Measurements from ENCODE around the gene MVK.

The MVK gene

DNA sequence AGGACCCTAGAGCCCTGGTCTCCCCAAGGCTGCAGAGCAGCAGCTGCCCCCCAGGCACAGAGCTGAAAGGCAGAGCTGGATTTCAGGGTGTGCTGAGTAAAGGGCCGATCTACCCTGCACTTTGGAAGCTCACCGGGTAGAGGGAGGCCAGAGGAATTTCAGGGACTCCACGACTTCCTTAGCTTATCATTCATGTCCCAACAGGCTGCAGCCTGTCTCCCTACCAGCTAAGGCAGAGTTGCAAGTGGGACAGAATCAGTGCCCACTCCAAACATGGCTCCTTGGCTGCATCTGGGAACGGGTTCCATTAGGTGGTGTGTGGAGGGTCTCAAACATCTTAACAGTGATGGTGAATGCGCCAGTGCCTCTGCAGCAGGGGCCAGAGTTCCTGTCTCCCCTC is 27.8 kb upstream of the MVK start:
- no peak for DNase-seq (ENCODE audit: low read depth)

DNA sequence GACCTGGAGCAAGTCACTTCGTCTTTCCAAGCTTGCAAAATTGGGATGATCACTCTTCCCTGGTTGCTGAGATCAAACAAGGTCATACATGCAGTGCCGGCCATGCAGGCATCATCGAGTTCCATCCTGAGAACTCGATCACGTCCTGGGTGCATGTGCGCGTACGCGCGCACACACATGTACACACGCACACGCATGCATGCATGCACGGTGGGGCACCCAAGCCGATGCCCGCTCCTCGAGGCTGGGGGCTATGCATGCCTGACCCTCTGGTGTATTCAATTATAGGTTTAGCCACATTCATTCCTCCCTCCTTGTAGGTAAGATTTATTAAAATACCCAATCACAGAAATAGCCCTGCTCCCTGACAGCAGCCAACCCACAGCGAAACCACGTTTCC is 26.3 kb upstream of the MVK start:
- DNase-seq (ENCODE audit: low read depth) = no peak

DNA sequence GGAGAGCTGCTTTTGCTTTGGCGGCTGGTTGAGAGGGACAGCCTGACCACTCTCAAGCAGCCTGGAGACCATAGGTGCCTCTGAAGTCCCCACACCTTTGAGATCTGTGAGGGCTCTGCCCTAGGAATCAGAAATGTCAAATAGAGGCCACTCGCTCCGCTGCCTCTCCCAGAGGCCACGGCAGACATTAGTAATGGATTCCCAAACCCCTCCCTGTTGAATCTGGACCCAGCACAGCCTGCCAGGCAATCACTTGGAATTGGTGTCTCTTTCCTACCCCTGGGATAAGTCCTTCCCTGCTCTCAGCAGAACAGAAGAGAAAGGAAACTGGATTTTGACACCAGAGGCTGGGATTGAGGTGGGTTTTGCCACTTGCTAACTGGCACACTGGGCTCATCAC is 25.3 kb upstream of the MVK start:
- no peak for DNase-seq (ENCODE audit: low read depth)

DNA sequence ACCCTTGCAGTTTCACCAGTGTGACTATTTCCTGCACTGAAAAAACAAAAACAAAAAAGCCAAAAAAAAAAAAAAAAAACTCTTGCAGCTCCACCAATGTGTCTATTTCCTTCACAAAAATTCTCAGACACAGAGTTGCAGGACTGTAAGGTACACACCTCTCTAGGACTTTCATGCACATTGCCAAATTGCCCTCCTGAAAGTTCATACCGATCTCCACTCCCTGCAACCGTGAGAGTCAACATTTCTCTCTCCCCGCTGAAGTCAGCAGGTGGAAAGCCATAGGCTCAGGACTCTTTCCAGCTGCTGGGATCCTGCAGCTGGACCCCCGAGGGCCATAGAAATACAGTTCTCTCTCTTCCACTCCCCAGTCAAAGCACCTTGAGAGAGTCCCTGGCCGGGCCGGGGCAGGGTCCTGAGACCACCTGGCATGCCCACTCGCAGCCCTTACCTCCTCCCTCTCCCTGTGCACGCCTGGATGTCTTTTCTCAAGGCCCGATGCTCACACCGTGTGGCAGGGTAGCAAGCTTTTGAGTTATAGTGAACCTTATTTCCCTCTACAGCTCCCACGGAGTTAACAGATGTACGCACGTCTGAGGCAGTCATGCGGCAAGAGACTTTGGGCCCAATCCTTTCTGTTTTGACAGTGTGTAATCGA is 23.9 kb upstream of the MVK start:
- DNase-seq (ENCODE audit: low read depth) = no peak

DNA sequence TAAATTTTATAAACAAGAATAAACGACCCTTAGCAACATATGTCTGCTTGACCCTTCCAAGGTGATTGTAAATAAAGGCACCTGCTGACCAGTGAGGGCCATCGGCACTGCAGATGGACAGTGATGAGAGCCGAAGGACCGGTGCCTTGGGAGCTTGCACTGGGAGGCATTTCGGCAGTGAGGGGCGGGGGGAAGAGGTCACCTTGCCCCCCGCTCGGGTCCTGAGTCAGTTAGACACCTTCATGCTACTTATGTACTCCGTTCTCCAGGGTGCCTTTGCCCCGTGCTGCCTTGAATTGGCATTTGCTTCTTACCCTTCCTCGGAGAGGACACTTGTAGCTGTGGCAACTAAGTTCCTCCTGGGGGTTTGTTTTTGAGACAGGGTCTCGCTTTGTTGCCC is 23.3 kb upstream of the MVK start:
- DNase-seq (ENCODE audit: low read depth) = no peak

DNA sequence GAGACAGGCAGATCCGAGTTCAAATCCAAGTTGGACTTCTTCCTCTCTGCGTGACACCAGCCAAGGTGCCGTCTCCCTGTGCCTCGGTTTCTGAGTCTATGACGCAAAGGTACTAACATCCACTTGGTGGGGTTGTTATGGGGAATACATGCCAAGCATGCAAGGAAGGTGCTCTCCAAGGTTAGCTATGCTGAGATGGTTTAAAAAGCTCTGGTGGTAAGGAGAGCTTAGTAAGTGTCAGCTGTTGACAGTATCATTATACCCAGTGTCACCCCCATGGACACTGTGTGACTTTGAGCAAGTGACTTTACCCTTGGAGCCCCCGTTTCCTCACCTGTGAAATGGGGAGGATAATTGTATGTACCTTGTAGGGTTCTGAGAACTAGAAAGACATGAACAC is 22.5 kb upstream of the MVK start:
- no peak for DNase-seq (ENCODE audit: low read depth)

DNA sequence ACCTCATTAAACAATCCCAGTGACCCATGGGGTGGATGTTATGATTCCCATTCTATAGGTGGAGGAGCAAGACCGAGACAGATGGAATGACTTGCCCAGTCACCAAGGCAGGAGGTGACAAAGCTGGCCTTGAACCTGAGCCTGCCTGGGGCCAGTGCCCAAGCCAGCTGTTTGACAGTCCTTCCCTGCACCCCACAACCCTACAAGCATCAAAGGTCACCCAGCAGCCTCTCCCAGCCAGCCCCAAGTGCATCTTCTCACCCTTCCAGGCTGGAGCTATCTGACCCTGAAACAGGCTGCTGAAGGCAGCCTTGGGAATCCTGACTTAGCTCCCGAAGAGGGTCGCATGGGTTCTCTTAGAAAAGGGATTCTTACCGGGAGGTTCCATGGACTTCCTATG is 20.6 kb upstream of the MVK start:
- no peak for DNase-seq (ENCODE audit: low read depth)

DNA sequence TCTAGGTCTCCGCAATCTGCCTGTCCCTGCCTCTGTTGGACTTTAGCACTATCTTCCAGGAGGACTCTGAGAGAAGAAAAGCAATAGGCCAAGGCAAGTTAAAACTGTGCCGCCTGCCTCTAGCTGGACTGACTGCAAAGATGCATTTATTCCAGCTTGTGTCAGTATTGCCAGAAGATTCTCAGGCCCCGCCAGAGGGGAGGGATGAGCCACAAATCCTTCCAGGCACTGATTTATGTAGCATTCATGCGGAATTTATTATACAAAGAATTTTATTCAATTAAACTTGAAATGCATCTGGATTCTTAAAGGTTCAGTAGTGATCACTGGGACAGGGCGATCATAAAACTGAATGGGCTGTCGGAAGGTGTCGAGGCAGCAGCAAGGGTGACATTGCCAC is 20.1 kb upstream of the MVK start:
- no peak for DNase-seq (ENCODE audit: low read depth)

DNA sequence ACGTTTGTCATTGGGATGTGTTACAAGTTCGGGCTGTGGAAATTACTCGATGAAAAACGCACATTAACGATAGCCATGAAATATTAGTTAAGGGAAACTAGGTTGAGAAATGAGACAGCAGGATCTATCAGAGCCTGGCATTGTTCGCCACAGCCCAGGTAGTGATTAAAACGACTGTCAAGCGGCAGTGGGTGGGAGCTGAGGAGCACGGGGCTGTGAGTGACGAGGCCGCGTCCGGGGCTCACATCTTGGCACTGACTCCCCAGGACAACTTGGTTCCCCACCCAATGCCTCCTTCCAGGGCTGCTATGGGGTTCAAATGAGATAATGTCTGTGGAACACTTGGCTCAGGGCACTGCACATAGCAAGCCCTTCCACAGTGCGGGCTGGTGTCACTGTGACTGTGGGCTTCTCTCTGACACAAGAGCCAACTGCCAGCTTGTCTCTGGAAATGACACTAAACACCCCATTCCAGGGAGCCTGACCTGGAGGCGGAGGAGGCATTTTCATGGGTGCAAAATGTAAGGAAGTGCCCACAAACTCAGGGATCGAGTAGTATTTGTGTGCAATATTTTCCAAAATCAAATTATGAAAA is 19.6 kb upstream of the MVK start:
- no peak for DNase-seq (ENCODE audit: low read depth)

DNA sequence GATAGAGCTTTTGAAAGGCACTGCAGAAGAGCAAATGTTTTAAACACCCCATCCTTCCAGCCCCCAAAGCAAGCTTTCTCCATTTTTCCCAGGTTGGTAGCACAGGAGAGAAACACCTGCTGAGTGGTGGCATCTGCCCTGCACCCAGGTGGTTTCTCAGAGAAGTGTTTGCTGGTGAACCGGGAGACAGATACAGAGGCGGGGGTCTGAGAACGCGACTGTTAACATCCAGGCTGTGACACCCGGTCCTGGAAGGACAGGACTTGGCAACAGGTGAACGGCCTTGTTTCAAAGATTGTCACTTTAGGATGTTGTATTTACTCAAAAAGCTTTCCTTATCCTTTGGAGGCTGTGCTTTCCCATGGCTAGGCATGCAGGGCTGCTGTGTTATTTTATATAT is 18.8 kb upstream of the MVK start:
- no peak for DNase-seq (ENCODE audit: low read depth)

DNA sequence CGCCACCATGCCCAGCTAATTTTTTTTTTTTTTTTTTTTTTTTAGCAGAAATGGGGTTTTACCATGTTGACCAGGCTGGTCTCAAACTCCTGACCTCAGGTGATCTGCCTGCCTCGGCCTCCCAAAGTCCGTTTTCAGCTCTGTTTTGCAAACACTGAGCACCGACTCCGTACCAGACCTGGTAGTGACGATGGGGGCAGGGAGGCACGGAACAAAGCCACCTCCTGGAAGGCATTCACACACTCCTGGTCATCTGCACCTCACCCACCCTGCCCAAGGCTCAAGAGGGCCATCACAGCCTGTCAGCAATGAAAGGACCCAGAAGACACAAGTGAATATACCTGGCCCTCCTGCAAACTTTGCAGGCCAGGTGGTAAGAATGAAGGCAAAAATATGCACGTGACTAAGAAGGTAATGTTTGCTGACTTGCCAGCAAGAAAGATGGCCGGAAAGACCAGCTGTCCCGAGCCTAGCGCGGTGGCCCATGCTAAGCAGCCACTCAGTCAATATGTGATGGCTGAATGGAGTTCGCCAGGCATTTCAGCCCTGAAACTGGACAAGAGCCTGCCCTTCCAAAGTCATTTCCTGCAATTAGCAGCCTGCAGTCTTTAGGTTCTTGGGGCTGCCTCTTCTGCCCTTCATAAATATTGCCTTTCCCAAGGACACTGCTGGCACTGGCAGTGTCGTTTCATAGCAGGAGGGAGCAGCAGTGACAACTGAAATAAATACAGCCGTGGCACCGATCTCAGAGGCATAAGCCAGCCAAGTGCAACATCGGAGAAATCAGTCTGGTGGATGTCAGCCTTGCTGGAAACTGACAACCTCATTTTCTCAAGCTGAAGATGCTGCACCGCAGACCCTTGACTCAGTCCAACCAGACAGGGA is 17.9 kb upstream of the MVK start:
- no peak for DNase-seq (ENCODE audit: low read depth)

DNA sequence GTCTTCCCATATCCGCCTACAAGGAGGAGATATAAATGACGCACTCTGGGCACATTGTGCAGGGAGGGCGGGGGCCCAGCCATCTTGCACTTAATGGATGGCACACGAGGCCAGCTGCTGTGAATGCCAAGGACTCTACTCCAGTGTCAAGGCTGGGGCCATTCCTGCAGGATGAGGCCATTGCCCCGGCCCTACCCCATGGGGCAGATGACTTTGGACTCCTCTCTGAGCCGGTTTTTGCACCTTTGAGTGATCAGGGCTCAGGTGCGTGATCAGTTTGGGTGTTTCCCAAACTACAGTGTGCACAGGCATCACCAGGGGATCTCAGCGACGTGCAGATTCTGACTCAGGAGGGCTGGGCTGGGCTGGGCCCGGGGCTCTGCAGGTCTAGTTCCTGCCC is 16.4 kb upstream of the MVK start:
- DNase-seq (ENCODE audit: low read depth) = no peak

DNA sequence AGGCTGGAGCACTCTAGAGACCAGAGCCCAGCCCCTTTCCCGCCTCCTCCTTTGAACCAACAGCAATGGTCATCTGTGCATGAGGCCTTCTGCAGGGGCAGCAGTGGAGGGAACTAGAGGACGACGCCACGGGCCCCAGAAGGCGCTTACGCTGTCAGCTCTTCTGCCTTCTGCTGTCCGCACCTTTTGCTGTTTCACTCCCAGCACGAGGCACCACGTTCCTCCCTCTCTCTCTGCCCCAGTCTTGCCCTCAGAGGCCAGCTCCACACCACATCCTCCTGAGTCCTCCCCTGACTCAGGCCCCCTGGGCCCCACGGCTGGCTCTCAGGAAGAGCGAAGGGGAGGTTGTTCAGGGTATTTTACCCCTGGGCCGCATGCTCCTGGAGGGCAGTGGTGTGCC is 15.8 kb upstream of the MVK start:
- no peak for DNase-seq (ENCODE audit: low read depth)

DNA sequence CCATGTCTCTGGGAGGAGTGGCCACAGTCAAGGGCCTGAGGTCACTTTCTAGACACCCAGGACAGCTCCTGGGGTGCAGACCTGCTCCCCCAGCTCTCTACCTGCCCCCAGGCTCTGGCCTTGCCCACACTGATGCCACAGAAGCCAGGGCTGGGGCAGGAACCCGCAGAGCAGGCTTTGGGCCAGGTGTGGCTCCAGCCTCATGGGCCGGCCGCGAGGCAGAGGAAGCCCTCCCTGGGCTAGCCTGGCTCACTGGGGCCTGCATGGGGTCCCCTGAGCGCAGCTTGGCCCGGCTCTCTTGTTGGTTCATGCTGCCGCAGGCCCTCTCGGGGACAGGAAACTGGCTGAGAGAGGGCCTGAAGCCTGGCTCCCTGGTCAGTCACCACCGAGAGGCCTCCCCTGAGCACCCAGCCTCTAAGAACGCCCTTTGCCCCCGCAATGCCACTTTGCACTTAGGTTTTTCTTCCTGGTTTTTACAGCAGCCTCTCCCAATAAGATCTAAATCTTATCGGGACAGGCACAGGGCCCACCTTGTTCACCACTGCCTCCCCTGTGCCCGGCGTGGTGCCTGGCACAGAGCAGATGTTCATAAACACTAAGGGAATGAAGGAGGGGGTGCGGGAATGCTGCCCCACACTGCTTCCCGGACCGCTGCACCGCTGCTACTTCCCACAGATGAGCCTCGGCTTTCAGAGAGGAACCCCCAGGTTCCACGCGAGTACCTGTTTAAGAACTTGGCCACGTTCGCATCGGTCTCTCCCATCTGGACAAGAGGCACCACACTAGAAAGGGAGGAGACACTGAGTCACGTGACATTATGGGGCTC is 15.0 kb upstream of the MVK start:
- no peak for DNase-seq (ENCODE audit: low read depth)

DNA sequence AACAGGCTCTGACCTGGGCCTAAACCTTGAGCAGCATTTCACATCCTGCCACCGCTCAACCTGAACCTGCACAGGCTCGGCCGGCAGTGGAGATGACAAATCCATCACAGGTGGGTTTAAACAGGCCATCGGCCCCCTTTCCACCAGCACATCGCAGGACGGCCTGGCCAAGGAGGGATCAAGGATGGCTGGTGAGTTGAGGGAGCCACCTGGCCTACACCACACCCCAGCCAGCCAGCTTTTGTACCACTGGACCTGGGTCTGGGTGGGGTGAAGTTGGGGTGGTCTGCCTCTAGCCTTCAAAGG is 14.4 kb upstream of the MVK start:
- no peak for DNase-seq (ENCODE audit: low read depth)

DNA sequence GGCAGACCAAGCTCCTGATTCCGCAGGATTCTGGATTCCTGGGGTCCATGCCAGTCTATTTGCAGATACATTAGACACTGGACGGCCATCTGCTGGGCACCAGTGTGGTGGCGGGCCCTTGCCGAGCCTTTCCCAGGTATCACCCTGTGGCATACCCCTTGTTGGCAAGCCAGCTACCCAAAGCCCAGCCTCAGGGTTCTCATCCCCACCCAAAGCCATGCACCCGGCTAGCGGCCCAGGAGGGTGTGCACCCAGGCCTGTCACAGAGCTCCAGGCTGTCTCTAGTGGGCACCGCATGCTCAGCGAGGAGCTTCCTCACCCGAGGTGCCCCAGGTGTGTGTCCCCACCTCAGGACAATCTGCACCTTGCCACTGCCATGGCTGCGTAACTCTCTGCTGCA is 14.0 kb upstream of the MVK start:
- no peak for DNase-seq (ENCODE audit: low read depth)

DNA sequence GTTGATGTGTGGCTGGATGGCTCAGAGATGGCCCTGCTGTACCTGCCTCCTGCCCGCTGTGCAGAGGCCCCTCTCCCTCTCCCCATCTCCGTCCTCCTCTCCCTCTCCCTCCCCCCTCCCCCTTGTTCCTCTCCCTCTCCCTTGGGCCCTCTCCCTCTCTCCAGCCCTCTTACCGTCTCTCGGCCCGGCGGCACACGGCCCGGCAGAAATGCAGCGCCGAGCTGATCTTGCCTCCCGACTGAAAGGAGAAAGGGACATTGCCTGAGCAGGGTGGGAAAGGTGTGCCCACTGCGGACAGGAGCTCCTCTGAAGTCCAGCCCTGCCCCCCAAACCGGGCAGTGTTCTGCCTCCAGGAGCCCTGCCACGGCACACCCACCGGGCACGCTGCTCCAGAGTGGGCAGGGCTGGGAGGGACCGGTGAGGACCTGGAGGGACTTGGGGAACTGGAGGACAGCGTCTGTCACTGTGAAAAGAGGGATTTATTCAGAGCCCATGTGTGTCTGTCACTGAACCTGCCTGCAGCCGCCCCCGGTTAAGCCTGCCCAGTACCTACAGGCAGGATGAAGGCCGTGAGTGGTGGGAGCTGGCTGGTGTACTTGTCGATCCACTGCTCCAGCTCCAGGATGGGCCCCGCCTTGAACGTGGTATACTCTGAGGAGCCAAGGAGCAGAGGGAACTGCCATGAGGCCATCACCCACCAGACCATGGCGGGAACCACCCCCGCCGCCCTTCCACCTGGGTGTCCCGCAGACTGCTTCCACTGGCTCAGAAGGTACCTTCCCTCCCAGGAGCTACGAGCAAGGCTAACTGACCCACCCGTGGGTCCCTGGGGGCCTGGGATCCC is 12.5 kb upstream of the MVK start:
- no peak for DNase-seq (ENCODE audit: low read depth)

DNA sequence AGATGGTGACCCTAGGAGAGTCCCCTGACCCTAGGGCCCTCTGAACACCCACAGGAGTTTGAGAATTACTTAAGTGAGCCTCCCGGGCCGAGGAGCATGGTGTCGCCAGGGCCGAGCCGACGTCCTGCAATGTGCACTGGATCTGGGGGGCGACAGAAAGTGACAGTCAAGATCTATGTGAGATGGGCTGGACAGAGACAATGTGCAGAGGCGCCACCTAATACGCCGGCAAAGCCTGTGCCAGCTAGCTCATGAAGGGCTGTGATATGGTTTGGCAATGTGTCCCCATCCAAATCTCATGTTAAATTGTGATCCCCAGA is 11.9 kb upstream of the MVK start:
- DNase-seq (ENCODE audit: low read depth) = no peak

DNA sequence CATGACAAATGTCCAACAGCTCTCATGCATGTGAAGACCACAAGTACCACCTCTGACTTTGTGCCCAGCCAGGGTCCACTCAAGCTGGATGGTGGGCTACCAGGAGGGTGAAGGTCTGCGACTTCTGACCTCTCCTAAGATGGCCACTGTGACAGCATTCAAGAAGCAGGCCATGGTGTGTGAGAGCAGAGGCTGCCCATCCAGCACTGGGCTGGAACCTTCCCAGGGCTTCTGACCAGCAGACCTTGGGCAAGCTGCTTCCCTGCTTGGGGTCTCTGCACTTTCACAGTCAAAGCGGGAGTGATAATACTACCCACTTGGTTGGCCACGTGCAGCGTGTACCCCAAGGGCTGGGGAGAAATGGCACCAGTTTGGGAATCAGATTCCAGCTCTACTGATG is 10.7 kb upstream of the MVK start:
- no peak for DNase-seq (ENCODE audit: low read depth)

DNA sequence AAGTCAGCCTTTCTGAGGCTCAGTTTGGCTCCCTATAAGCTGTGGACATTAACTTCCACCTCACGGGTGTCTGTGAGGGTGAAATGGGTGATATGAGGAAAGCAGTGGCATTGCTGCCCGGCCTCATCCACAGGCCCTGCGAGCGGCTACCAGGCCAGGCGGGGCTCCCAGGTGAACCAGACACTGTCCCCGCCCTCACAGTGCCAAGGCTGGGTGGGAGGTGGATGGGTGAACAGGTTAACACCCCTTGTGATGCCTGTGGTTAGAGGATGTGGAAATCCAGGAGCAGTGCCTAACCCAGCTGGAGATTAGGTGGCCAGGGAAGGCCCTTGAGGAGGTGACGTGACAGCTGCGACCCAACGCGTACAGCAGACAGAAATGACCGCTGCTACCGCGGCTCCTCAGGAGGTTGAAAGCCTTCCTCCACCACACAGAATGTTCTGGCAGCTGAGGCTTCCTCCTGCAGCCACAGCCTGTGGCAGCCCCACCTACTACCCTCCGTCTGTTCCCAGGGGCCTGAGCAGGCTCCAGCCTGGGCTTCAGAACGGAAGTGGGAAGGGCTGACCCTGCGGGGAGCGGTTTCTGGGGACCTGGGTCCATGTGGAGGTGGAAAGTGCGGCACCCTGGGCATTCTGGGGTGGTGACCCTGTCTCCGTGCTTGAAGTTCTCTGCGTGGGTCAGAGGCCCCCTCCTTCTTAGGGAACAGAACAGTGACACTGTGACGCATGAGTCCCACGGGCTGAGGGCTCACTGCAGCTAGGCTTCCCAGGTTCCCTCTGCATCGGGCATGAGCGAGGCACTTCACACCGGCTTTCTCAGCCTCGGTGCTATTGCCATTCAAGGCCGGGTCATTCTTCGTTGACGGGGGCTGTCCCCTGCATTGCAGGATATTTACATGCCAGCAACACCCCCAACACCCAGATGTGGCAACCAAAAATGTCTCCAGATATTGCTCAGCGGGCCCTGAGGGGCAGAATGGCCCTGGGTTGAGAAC is 10.0 kb upstream of the MVK start:
- DNase-seq (ENCODE audit: low read depth) = no peak

DNA sequence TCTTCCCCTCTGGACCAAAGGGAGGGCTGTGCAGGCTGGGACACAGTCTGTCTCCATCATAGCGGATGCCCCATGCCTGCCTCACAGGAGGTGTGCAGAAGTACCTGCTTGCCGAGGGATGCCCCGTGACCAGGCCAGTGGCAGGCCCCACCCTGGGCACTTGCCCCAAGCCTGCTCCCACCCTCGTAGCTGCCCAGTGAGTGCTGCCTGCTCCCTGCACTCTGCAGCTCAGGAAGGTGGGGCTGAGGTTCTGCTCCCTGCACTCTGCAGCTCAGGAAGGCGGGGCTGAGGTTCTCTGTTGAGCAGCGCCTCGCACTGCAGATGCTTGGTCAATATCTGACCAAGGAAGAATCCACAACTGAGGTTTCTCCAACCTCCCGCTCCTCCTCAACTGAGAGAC is 7.2 kb upstream of the MVK start:
- DNase-seq (ENCODE audit: low read depth) = no peak

Measured in stimulated activated CD4-positive, alpha-beta T cell treated with anti-CD3 and anti-CD28 coated beads, Interleukin-2, amount 100 ng/mL, for 4 hours (primary cell).